ENCODE measurements around the gene NENF. TPM values are rescaled to one million over a fixed set of nuclear protein-coding genes. Genes with fewer than 3 reads are reported as not detected.
A peak's percentile ranks its signal among the peaks of the same experiment; 100 is the strongest.

The NENF gene
- total RNA-seq, 1 experiment from 2014 or later, result 72.4 TPM

- CTCF ChIA-PET, result interaction anchor here (2.5 kb wide), 1 partner anchor 14 kb away, joined by 11 read pairs; no protein-coding TSS in a partner anchor
- DNase-seq (ENCODE audit: low read depth, low spot score) (no peak), ATAC-seq (peak; percentile 89)
- Histone ChIP-seq H3K4me1 (ENCODE audit: control insufficient read depth, insufficient read depth, low read length) (peaks cover 17% of the 10 kb centered on the region; the same call in 1 of the 2 replicates), H3K27me3 (ENCODE audit: control insufficient read depth, insufficient read depth, low read length) (no peaks in the 10 kb centered on the region), H3K36me3 (ENCODE audit: control insufficient read depth, insufficient read depth, low read length) (no peaks in the 10 kb centered on the region), H3K9me3 (ENCODE audit: control insufficient read depth, insufficient read depth, low read depth, low read length) (no peaks in the 10 kb centered on the region), H3K4me3 (ENCODE audit: low read depth in 2 of 2, low read length in 2 of 2) (no peak overlapping the region), H3K27ac (ENCODE audit: low read length) (peak overlapping the region; percentile 45; the same call in 1 of the 2 replicates)
- no peak for TF ChIP-seq POLR2AphosphoS5 (IDR thresholded peaks at IDR 0.05; ENCODE audit: low read depth, low read length)
- TF ChIP-seq, protein P1, sequence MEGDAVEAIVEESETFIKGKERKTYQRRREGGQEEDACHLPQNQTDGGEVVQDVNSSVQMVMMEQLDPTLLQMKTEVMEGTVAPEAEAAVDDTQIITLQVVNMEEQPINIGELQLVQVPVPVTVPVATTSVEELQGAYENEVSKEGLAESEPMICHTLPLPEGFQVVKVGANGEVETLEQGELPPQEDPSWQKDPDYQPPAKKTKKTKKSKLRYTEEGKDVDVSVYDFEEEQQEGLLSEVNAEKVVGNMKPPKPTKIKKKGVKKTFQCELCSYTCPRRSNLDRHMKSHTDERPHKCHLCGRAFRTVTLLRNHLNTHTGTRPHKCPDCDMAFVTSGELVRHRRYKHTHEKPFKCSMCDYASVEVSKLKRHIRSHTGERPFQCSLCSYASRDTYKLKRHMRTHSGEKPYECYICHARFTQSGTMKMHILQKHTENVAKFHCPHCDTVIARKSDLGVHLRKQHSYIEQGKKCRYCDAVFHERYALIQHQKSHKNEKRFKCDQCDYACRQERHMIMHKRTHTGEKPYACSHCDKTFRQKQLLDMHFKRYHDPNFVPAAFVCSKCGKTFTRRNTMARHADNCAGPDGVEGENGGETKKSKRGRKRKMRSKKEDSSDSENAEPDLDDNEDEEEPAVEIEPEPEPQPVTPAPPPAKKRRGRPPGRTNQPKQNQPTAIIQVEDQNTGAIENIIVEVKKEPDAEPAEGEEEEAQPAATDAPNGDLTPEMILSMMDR (IDR thresholded peaks at IDR 0.05), result no peak
- in situ Hi-C loops (cut with HindIII; ENCODE audit: low pct_unique_long_range_greater_than_20kb, low sequenced_read_pairs) (no loop called here), intact Hi-C loops (cut with micrococcal nuclease; ENCODE audit: unreplicated experiment) (loop anchor here (10.0 kb wide), 1 partner anchor 195 kb away; no protein-coding TSS in a partner anchor)
- POLR2A ChIA-PET, result no interaction called here
- no TSS peak for BruUV-seq (replicated peaks)
Observed at GRCh38 chr1:212470059-212470458, 37.3 kb downstream of the NENF start.

GRCh38 chr1:212471286-212471685, 38.6 kb downstream of the NENF start:
- Histone ChIP-seq H3K36me3 (ENCODE audit: control insufficient read depth, insufficient read depth, low read length) (no peaks in the 10 kb centered on the region), H3K27ac (ENCODE audit: low read length) (no peak overlapping the region), H3K4me1 (ENCODE audit: control insufficient read depth, insufficient read depth, low read length) (peaks cover 17% of the 10 kb centered on the region; the same call in 1 of the 2 replicates), H3K27me3 (ENCODE audit: control insufficient read depth, insufficient read depth, low read length) (no peaks in the 10 kb centered on the region), H3K9me3 (ENCODE audit: control insufficient read depth, insufficient read depth, low read depth, low read length) (no peaks in the 10 kb centered on the region), H3K4me3 (ENCODE audit: low read depth in 2 of 2, low read length in 2 of 2) (no peak overlapping the region)
- ATAC-seq (no peak), DNase-seq (ENCODE audit: low read depth, low spot score) (no peak)
- TF ChIP-seq, protein P1 (IDR thresholded peaks at IDR 0.05), result no peak
- TF ChIP-seq, protein P2, sequence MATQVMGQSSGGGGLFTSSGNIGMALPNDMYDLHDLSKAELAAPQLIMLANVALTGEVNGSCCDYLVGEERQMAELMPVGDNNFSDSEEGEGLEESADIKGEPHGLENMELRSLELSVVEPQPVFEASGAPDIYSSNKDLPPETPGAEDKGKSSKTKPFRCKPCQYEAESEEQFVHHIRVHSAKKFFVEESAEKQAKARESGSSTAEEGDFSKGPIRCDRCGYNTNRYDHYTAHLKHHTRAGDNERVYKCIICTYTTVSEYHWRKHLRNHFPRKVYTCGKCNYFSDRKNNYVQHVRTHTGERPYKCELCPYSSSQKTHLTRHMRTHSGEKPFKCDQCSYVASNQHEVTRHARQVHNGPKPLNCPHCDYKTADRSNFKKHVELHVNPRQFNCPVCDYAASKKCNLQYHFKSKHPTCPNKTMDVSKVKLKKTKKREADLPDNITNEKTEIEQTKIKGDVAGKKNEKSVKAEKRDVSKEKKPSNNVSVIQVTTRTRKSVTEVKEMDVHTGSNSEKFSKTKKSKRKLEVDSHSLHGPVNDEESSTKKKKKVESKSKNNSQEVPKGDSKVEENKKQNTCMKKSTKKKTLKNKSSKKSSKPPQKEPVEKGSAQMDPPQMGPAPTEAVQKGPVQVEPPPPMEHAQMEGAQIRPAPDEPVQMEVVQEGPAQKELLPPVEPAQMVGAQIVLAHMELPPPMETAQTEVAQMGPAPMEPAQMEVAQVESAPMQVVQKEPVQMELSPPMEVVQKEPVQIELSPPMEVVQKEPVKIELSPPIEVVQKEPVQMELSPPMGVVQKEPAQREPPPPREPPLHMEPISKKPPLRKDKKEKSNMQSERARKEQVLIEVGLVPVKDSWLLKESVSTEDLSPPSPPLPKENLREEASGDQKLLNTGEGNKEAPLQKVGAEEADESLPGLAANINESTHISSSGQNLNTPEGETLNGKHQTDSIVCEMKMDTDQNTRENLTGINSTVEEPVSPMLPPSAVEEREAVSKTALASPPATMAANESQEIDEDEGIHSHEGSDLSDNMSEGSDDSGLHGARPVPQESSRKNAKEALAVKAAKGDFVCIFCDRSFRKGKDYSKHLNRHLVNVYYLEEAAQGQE (IDR thresholded peaks at IDR 0.05; ENCODE audit: insufficient read depth in 1 of 2, low read depth in 2 of 2, low read length in 1 of 2), result no peak
- CTCF ChIA-PET, result interaction anchor here (2.5 kb wide), 1 partner anchor 15 kb away, joined by 11 read pairs; no protein-coding TSS in a partner anchor
- POLR2A ChIA-PET, result no interaction called here
- intact Hi-C loops (cut with micrococcal nuclease; ENCODE audit: unreplicated experiment) (loop anchor here (10.0 kb wide), 1 partner anchor 194 kb away; no protein-coding TSS in a partner anchor), in situ Hi-C loops (cut with HindIII; ENCODE audit: low pct_unique_long_range_greater_than_20kb, low sequenced_read_pairs) (no loop called here)
- no TSS peak for BruUV-seq (replicated peaks)
